Chondrocyte (in vitro differentiated cells): ENCODE data around the gene EYA2. TPM values are rescaled to one million over a fixed set of nuclear protein-coding genes. Genes with fewer than 3 reads are reported as not detected.

ENCODE experiments used
- DNase-seq: peaks from one replicate; pipeline ENCODE4 v3.0.0; 2021; ENCODE audit warnings: mixed read lengths, low spot score
- H3K27ac Mint-ChIP-seq: one replicate; pipeline ENCODE4 v1.8.0; 2021; ENCODE audit warnings: mild to moderate bottlenecking, moderate library complexity, mixed read lengths; ENCODE audit not compliant: unreplicated experiment
- H3K27me3 Mint-ChIP-seq: 2 replicates; pipeline ENCODE4 v1.8.0; 2021; ENCODE audit warnings: low read depth, mixed read lengths
- H3K36me3 Mint-ChIP-seq: 2 replicates; pipeline ENCODE4 v1.8.0; 2021; ENCODE audit warnings: low read depth, mixed read lengths
- H3K4me1 Mint-ChIP-seq: 2 replicates; pipeline ENCODE4 v1.8.0; 2021; ENCODE audit warnings: low read depth, mild to moderate bottlenecking, mixed read lengths
- H3K4me3 Mint-ChIP-seq: one replicate; pipeline ENCODE4 v1.8.0; 2021; ENCODE audit warnings: mild to moderate bottlenecking, moderate library complexity, mixed read lengths; ENCODE audit not compliant: unreplicated experiment
- H3K9me3 Mint-ChIP-seq: 2 replicates; pipeline ENCODE4 v1.8.0; 2021; ENCODE audit warnings: low read depth, mixed read lengths
- CTCF ChIP-seq: fragments of 200-600 bp; sonication (generic); IDR thresholded peaks from 2 replicates; pipeline ENCODE4 v1.5.0; 2021; ENCODE audit warnings: antibody characterized with exemption, mild to moderate bottlenecking, moderate library complexity
- total RNA-seq: library from RNA; stranded (reverse); gene quantifications from 3 replicates; pipeline ENCODE4 v1.2.1, GENCODE V29; 2021

Gene EYA2
- total RNA-seq, 1 donor from 2014 or later: 0.32 TPM

- no peak for TF ChIP-seq CTCF
- no peaks in the 10 kb centered on the region for H3K27me3 Mint-ChIP-seq
- H3K36me3 Mint-ChIP-seq: no peaks in the 10 kb centered on the region
- DNase-seq: no peak
- peaks cover 16% of the 10 kb centered on the region for H3K4me1 Mint-ChIP-seq
- peaks cover 4% of the 10 kb centered on the region for H3K9me3 Mint-ChIP-seq
- no peak overlapping the region for H3K4me3 Mint-ChIP-seq
- H3K27ac Mint-ChIP-seq: no peak overlapping the region
Observed at GRCh38 chr20:46962452-46963195, 68.0 kb downstream of the EYA2 start.

- no peak overlapping the region for H3K27ac Mint-ChIP-seq
- H3K36me3 Mint-ChIP-seq: no peaks in the 10 kb centered on the region
- peaks cover 16% of the 10 kb centered on the region for H3K4me1 Mint-ChIP-seq
- no peak for DNase-seq
- H3K27me3 Mint-ChIP-seq: peaks cover 3% of the 10 kb centered on the region
- peaks cover 4% of the 10 kb centered on the region for H3K9me3 Mint-ChIP-seq
- TF ChIP-seq CTCF: no peak
- H3K4me3 Mint-ChIP-seq: no peak overlapping the region
Observed at GRCh38 chr20:46963196-46963529, 68.5 kb downstream of the EYA2 start.

- TF ChIP-seq CTCF: no peak
- no peak overlapping the region for H3K27ac Mint-ChIP-seq
- DNase-seq: no peak
- H3K4me3 Mint-ChIP-seq: no peak overlapping the region
- H3K36me3 Mint-ChIP-seq: no peaks in the 10 kb centered on the region
- H3K9me3 Mint-ChIP-seq: no peaks in the 10 kb centered on the region
- H3K4me1 Mint-ChIP-seq: peaks cover 12% of the 10 kb centered on the region
- H3K27me3 Mint-ChIP-seq: peaks cover 6% of the 10 kb centered on the region
Observed at GRCh38 chr20:46963758-46964617, 69.3 kb downstream of the EYA2 start.

GRCh38 chr20:46964618-46965455 is 70.2 kb downstream of the EYA2 start:
- Mint-ChIP-seq H3K9me3 (no peaks in the 10 kb centered on the region), H3K4me1 (peaks cover 4% of the 10 kb centered on the region), H3K36me3 (no peaks in the 10 kb centered on the region), H3K4me3 (no peak overlapping the region), H3K27ac (no peak overlapping the region), H3K27me3 (peaks cover 8% of the 10 kb centered on the region)
- DNase-seq: no peak
- TF ChIP-seq CTCF: no peak

- no peak overlapping the region for H3K27ac Mint-ChIP-seq
Observed at GRCh38 chr20:46965477-46965876, 70.8 kb downstream of the EYA2 start.

More at GRCh38 chr20:46965477-46965876, 70.8 kb downstream of the EYA2 start:
- Mint-ChIP-seq H3K9me3 (no peaks in the 10 kb centered on the region), H3K4me3 (no peak overlapping the region), H3K36me3 (no peaks in the 10 kb centered on the region), H3K4me1 (peaks cover 4% of the 10 kb centered on the region), H3K27me3 (peaks cover 8% of the 10 kb centered on the region)
- DNase-seq: no peak
- no peak for TF ChIP-seq CTCF
